H9 (cell line): ENCODE results near the gene TRMT1. TPM values are rescaled to one million over a fixed set of nuclear protein-coding genes. Genes with fewer than 3 reads are reported as not detected.
A peak's percentile ranks its signal among the peaks of the same experiment; 100 is the strongest.

ENCODE experiments used
- DNase-seq: peaks from one replicate; pipeline ENCODE4 v3.0.0-alpha.2; 2017
- H2AFZ ChIP-seq: one replicate; pipeline ENCODE4 v1.6.1; 2013; ENCODE audit warnings: mild to moderate bottlenecking, low read length, control low read depth, moderate library complexity
- H2AK5ac ChIP-seq: 2 replicates; pipeline ENCODE4 v1.6.1; 2013; ENCODE audit warnings: low read length, control low read depth, mixed read lengths; ENCODE audit not compliant: insufficient read length
- H2BK120ac ChIP-seq: one replicate; pipeline ENCODE4 v1.6.1; 2013; ENCODE audit warnings: low read depth, mild to moderate bottlenecking, low read length, control low read depth, inconsistent platforms; ENCODE audit not compliant: poor library complexity, severe bottlenecking
- H2BK12ac ChIP-seq: 2 replicates; pipeline ENCODE4 v1.6.1; 2013; ENCODE audit warnings: low read length, control low read depth, mixed read lengths, low read depth; ENCODE audit not compliant: insufficient read length
- H2BK15ac ChIP-seq: 2 replicates; pipeline ENCODE4 v1.6.1; 2013; ENCODE audit warnings: low read depth, low read length, control low read depth
- H2BK20ac ChIP-seq: one replicate; pipeline ENCODE4 v1.6.1; 2013; ENCODE audit warnings: low read depth, mild to moderate bottlenecking, low read length, control low read depth, inconsistent platforms; ENCODE audit not compliant: poor library complexity, severe bottlenecking
- H2BK5ac ChIP-seq: 2 replicates; pipeline ENCODE4 v1.6.1; 2013; ENCODE audit warnings: low read length, control low read depth, mixed read lengths; ENCODE audit not compliant: insufficient read length
- H3K14ac ChIP-seq: 2 replicates; pipeline ENCODE4 v1.6.1; 2013; ENCODE audit warnings: low read length, control low read depth; ENCODE audit not compliant: insufficient read depth
- H3K18ac ChIP-seq: 2 replicates; pipeline ENCODE4 v1.6.1; 2013; ENCODE audit warnings: low read depth, mild to moderate bottlenecking, mixed read lengths, low read length, control low read depth; ENCODE audit not compliant: insufficient read length
- H3K23ac ChIP-seq: 2 replicates; pipeline ENCODE4 v1.6.1; 2013; ENCODE audit warnings: low read length, control low read depth, mixed read lengths, low read depth; ENCODE audit not compliant: insufficient read length
- H3K23me2 ChIP-seq: 2 replicates; pipeline ENCODE4 v1.6.1; 2013; ENCODE audit warnings: low read depth, mild to moderate bottlenecking, mixed read lengths, low read length, control low read depth; ENCODE audit not compliant: insufficient read length, poor library complexity, severe bottlenecking
- H3K27ac ChIP-seq: 2 replicates; pipeline ENCODE4 v1.5.1; 2013; ENCODE audit warnings: low read length, control low read depth, mixed read lengths, low read depth; ENCODE audit not compliant: insufficient read length
- H3K27me3 ChIP-seq: 2 replicates; pipeline ENCODE4 v1.6.1; 2013; ENCODE audit warnings: low read length, control low read depth, inconsistent platforms; ENCODE audit not compliant: insufficient read depth
- H3K4ac ChIP-seq: 2 replicates; pipeline ENCODE4 v1.6.1; 2013; ENCODE audit warnings: low read depth, mild to moderate bottlenecking, control low read depth, inconsistent platforms, low read length, moderate library complexity
- H3K4me1 ChIP-seq: 2 replicates; pipeline ENCODE4 v1.6.1; 2013; ENCODE audit warnings: low read length, control low read depth, inconsistent platforms; ENCODE audit not compliant: insufficient read depth
- H3K4me2 ChIP-seq: 2 replicates; pipeline ENCODE4 v1.6.1; 2013; ENCODE audit warnings: low read length, control low read depth, mixed read lengths; ENCODE audit not compliant: insufficient read length, insufficient read depth
- H3K56ac ChIP-seq: 2 replicates; pipeline ENCODE4 v1.6.1; 2013; ENCODE audit warnings: low read depth, mild to moderate bottlenecking, mixed read lengths, low read length, control low read depth; ENCODE audit not compliant: insufficient read length
- H3K79me1 ChIP-seq: 2 replicates; pipeline ENCODE4 v1.6.1; 2013; ENCODE audit warnings: low read depth, mild to moderate bottlenecking, moderate library complexity, low read length, control low read depth, inconsistent platforms; ENCODE audit not compliant: insufficient read depth, poor library complexity, severe bottlenecking
- H3K79me2 ChIP-seq: 2 replicates; pipeline ENCODE4 v1.6.1; 2013; ENCODE audit warnings: low read length, control low read depth, inconsistent platforms; ENCODE audit not compliant: insufficient read depth
- H3K9ac ChIP-seq: 2 replicates; pipeline ENCODE4 v1.6.1; 2013; ENCODE audit warnings: low read length, control low read depth, mixed read lengths; ENCODE audit not compliant: insufficient read length; ENCODE audit errors: extremely low read depth
- H3K9me3 ChIP-seq: one replicate; pipeline ENCODE4 v1.6.1; 2013; ENCODE audit warnings: low read depth, low read length, inconsistent platforms; ENCODE audit not compliant: control insufficient read depth
- H3T11ph ChIP-seq: one replicate; pipeline ENCODE4 v1.6.1; 2013; ENCODE audit warnings: mild to moderate bottlenecking, low read length, control low read depth, inconsistent platforms
- H4K20me1 ChIP-seq: one replicate; pipeline ENCODE4 v1.6.1; 2013; ENCODE audit not compliant: control insufficient read depth, insufficient read length, insufficient read depth
- H4K5ac ChIP-seq: 2 replicates; pipeline ENCODE4 v1.6.1; 2013; ENCODE audit warnings: low read depth, mild to moderate bottlenecking, mixed read lengths, low read length, control low read depth; ENCODE audit not compliant: insufficient read length
- H4K8ac ChIP-seq: replicated peaks from 2 replicates; pipeline ENCODE4 v1.6.1; 2013; ENCODE audit warnings: low read length, control low read depth, mixed read lengths, low read depth; ENCODE audit not compliant: insufficient read length
- H4K91ac ChIP-seq: 2 replicates; pipeline ENCODE4 v1.6.1; 2013; ENCODE audit warnings: low read depth, mild to moderate bottlenecking, moderate library complexity, mixed read lengths, low read length, control low read depth; ENCODE audit not compliant: insufficient read length
- H3K27ac Mint-ChIP-seq, 3 experiments: 2 replicates in 2 of 3; 3 replicates in 1 of 3; pipeline ENCODE4 v1.8.0; 2020 to 2021; ENCODE audit warnings: mixed read lengths in 3 of 3, mild to moderate bottlenecking in 1 of 3, moderate library complexity in 1 of 3
- H3K27me3 Mint-ChIP-seq: 2 replicates; pipeline ENCODE4 v1.8.0; 2021; ENCODE audit warnings: low read depth, mild to moderate bottlenecking, moderate library complexity, mixed read lengths
- H3K36me3 Mint-ChIP-seq, 3 experiments: 2 replicates in 2 of 3; 3 replicates in 1 of 3; pipeline ENCODE4 v1.8.0; 2020 to 2021; ENCODE audit warnings: low read depth in 3 of 3, mixed read lengths in 3 of 3; ENCODE audit not compliant: insufficient read depth in 1 of 3
- H3K4me1 Mint-ChIP-seq, 2 experiments: 2 replicates each; pipeline ENCODE4 v1.8.0; 2020; ENCODE audit warnings: mixed read lengths in 2 of 2
- H3K4me3 Mint-ChIP-seq, 2 experiments: 2 replicates in 1 of 2; 3 replicates in 1 of 2; pipeline ENCODE4 v1.8.0; 2020 to 2021; ENCODE audit warnings: mild to moderate bottlenecking in 2 of 2, mixed read lengths in 2 of 2, moderate library complexity in 1 of 2
- H3K9me3 Mint-ChIP-seq, 2 experiments: 2 replicates in 1 of 2; 3 replicates in 1 of 2; pipeline ENCODE4 v1.8.0; 2020; ENCODE audit warnings: mild to moderate bottlenecking in 2 of 2, mixed read lengths in 2 of 2, moderate library complexity in 1 of 2
- WGBS: extraction: QIAGEN DNeasy Blood & Tissue Kit; methylation state at CpG from one replicate; pipeline ENCODE4 v1.1.7; 2013; ENCODE audit warnings: missing lambda C conversion rate, low lambda C conversion rate, mixed read lengths; ENCODE audit not compliant: insufficient read length; ENCODE audit errors: extremely low coverage; 5-methylcytosine and 5-hydroxymethylcytosine counted together
- total RNA-seq: library from RNA; stranded (reverse); gene quantifications from 2 replicates; pipeline ENCODE4 v1.2.1, GENCODE V29; 2021
- TF ChIP-seq, protein P1 (sequence below): fragments of 200-600 bp; sonication (generic); conservative IDR thresholded peaks from 3 replicates; pipeline ENCODE4 v1.8.0; 2021; ENCODE audit warnings: antibody characterized with exemption, mild to moderate bottlenecking

The TRMT1 gene
- total RNA-seq, 1 experiment from 2014 or later = 95.7 TPM

DNA sequence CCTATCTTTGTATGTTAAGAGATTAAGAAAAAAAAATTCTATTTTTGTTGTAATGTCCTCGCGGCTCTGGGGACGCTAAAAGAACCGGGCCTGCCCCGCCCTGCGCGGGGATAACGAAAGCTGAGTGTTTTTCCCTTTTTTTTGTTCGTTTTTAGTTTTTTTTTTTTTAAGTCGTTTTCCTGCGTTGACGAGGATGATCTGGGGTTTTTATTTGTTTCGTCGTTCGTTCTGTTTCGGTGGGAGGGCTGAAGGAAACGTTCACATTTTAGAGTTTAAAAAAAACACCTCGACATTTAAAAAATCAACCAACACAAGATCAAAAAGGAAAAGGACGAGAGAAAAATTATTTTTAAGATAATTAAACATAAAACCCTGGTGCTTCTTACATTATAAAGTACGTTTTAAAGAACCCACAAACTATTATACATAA is 19.5 kb downstream of the TRMT1 start:
- Histone ChIP-seq H3K4me1 (no peaks in the 10 kb centered on the region), H3K27ac (no peak overlapping the region), H4K20me1 (no peaks in the 10 kb centered on the region), H3K4me2 (no peak overlapping the region), H3K56ac (no peak overlapping the region), H3K9me3 (no peaks in the 10 kb centered on the region), H3K79me2 (no peaks in the 10 kb centered on the region), H2BK15ac (no peak overlapping the region), H2BK120ac (no peak overlapping the region), H2BK5ac (no peak overlapping the region), H2BK12ac (no peak overlapping the region), H2AFZ (no peak overlapping the region), H4K91ac (no peak overlapping the region), H3K27me3 (peaks cover 39% of the 10 kb centered on the region; the same call in 1 of the 2 replicates), H3K18ac (no peak overlapping the region), H3T11ph (no peak overlapping the region), H2AK5ac (no peak overlapping the region), H3K9ac (no peak overlapping the region), H3K79me1 (no peaks in the 10 kb centered on the region), H4K5ac (no peak overlapping the region), H4K8ac (no peak overlapping the region), H3K14ac (no peak overlapping the region), H3K23ac (no peak overlapping the region), H2BK20ac (no peak overlapping the region), H3K4ac (no peak overlapping the region), H3K23me2 (peaks cover 13% of the 10 kb centered on the region)
- H3K27ac Mint-ChIP-seq = no peak overlapping the region
- WGBS = no CpG with 5 or more reads among the region's 20 CpGs
- peaks cover 29 to 44% of the 10 kb centered on the region in 2 experiments for H3K4me1 Mint-ChIP-seq
- DNase-seq = no peak
- peak overlapping the region in 1 of 2 experiments; percentile 5; a peak in 2 of 5 replicates for H3K4me3 Mint-ChIP-seq
- H3K27me3 Mint-ChIP-seq = peaks cover 88% of the 10 kb centered on the region
- H3K9me3 Mint-ChIP-seq = peaks cover 7% of the 10 kb centered on the region in 2 experiments; a peak in 4 of 5 replicates
- TF ChIP-seq, protein P1, sequence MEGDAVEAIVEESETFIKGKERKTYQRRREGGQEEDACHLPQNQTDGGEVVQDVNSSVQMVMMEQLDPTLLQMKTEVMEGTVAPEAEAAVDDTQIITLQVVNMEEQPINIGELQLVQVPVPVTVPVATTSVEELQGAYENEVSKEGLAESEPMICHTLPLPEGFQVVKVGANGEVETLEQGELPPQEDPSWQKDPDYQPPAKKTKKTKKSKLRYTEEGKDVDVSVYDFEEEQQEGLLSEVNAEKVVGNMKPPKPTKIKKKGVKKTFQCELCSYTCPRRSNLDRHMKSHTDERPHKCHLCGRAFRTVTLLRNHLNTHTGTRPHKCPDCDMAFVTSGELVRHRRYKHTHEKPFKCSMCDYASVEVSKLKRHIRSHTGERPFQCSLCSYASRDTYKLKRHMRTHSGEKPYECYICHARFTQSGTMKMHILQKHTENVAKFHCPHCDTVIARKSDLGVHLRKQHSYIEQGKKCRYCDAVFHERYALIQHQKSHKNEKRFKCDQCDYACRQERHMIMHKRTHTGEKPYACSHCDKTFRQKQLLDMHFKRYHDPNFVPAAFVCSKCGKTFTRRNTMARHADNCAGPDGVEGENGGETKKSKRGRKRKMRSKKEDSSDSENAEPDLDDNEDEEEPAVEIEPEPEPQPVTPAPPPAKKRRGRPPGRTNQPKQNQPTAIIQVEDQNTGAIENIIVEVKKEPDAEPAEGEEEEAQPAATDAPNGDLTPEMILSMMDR = no peak
- H3K36me3 Mint-ChIP-seq = peaks cover 0 to 3% (median 0%) of the 10 kb centered on the region in 3 experiments; a peak in 2 of 7 replicates
